Uterus (tissue), 4 donors: Measurements from ENCODE around the gene C14orf132. TPM values are rescaled to one million over a fixed set of nuclear protein-coding genes. Genes with fewer than 3 reads are reported as not detected.
"Not testable (repeated sequence)": the region's sequence is repeated elsewhere in the genome, so short reads cannot be mapped to it uniquely, and the experiment has no call there.

Experiments
- DNase-seq, 2 donors: peaks; one replicate each; pipeline ENCODE4 v3.0.0-alpha.2; 2019 to 2020
- H3K27ac ChIP-seq, 2 donors: fragments of 200-600 bp; sonication (generic); 1 replicate in 1 of 2; 2 replicates in 1 of 2; pipeline ENCODE4 v1.5.1; 2016 to 2018
- H3K27me3 ChIP-seq, 2 donors: fragments of 200-600 bp; sonication (generic); one replicate each; pipeline ENCODE4 v1.5.1; 2018 to 2019; ENCODE audit warnings: control low read depth in 1 of 2
- H3K36me3 ChIP-seq, 2 donors: fragments of 200-600 bp; sonication (generic); one replicate each; pipeline ENCODE4 v1.5.1; 2019; ENCODE audit warnings: control low read depth in 1 of 2
- H3K4me1 ChIP-seq, 2 donors: fragments of 200-600 bp; sonication (generic); one replicate each; pipeline ENCODE4 v1.5.1; 2018 to 2019; ENCODE audit warnings: control low read depth in 1 of 2
- H3K4me3 ChIP-seq, 2 donors: fragments of 200-600 bp; sonication (generic); 1 replicate in 1 of 2; 2 replicates in 1 of 2; pipeline ENCODE4 v1.5.1; 2018 to 2019; ENCODE audit warnings: mild to moderate bottlenecking in 1 of 2
- H3K9me3 ChIP-seq, 2 donors: fragments of 200-600 bp; sonication (generic); one replicate each; pipeline ENCODE4 v1.5.1; 2019; ENCODE audit warnings: control low read depth in 1 of 2
- CTCF ChIP-seq, 4 experiments: fragments of 200-600 bp in 2 of 4; fragments of 450-650 bp in 2 of 4; sonication (generic) in 2 of 4; IDR thresholded peaks; one replicate each; pipeline ENCODE4 v1.5.1; 2016 to 2019; ENCODE audit warnings: antibody characterized with exemption in 4 of 4, mild to moderate bottlenecking in 2 of 4, moderate library complexity in 1 of 4
- POLR2A ChIP-seq, 2 donors: fragments of 450-650 bp; IDR thresholded peaks; one replicate each; pipeline ENCODE4 v1.6.1; 2016; ENCODE audit warnings: antibody characterized with exemption in 2 of 2, mild to moderate bottlenecking in 1 of 2, moderate library complexity in 1 of 2
- intact Hi-C: fragments of 100-400 bp; cut with DNase I; formaldehyde crosslinking; loops from one replicate; pipeline ENCODE4 v1.15.1; 2023; ENCODE audit warnings: low total_unique reads
- total RNA-seq, 4 donors: library from RNA; depleted of rRNA in 3 of 4; stranded (reverse); fragments of >200 nt in 3 of 4; gene quantifications; one replicate each; pipeline versions ENCODE4 v1.1.0 to v1.2.4, GENCODE V29; 2014 to 2023
- donor health status: DM: yes; HTN: yes; CAD: no.

Gene C14orf132
- total RNA-seq, 4 donors from 2014 or later = 10.5 to 60.1 (median 16.0) TPM

- Histone ChIP-seq H3K9me3 (no peaks in the 10 kb centered on the region), H3K27me3 (no peaks in the 10 kb centered on the region), H3K4me3 (no peak overlapping the region), H3K4me1 (peaks cover 0 to 3% of the 10 kb centered on the region in 2 donors), H3K27ac (no peak overlapping the region), H3K36me3 (no peaks in the 10 kb centered on the region)
- no peak for TF ChIP-seq CTCF (IDR thresholded peaks at IDR 0.05)
- no peak for TF ChIP-seq POLR2A (IDR thresholded peaks at IDR 0.05)
- intact Hi-C loops = no loop called here
- DNase-seq = no peak
Observed at GRCh38 chr14:96072076-96072475, 32.9 kb downstream of the C14orf132 start.

- intact Hi-C loops = no loop called here
- Histone ChIP-seq H3K4me3 (no peak overlapping the region), H3K4me1 (peaks cover 0 to 3% of the 10 kb centered on the region in 2 donors), H3K36me3 (no peaks in the 10 kb centered on the region), H3K27ac (no peak overlapping the region), H3K9me3 (no peaks in the 10 kb centered on the region), H3K27me3 (no peaks in the 10 kb centered on the region)
- no peak for DNase-seq
- TF ChIP-seq POLR2A (IDR thresholded peaks at IDR 0.05) (no peak), CTCF (IDR thresholded peaks at IDR 0.05) (no peak)
Observed at GRCh38 chr14:96072746-96073145, 33.6 kb downstream of the C14orf132 start.

GRCh38 chr14:96073260-96074039 lies 34.3 kb downstream of the C14orf132 start:
- H3K27me3 ChIP-seq, intact Hi-C loops, H3K9me3 ChIP-seq, H3K4me1 ChIP-seq, H3K36me3 ChIP-seq, H3K27ac ChIP-seq, DNase-seq, H3K4me3 ChIP-seq: not testable (repeated sequence)

GRCh38 chr14:96077983-96078624 lies 38.9 kb downstream of the C14orf132 start:
- Histone ChIP-seq H3K4me1 (peaks cover 0 to 3% of the 10 kb centered on the region in 2 donors), H3K27me3 (no peaks in the 10 kb centered on the region), H3K4me3 (no peak overlapping the region), H3K9me3 (no peaks in the 10 kb centered on the region), H3K36me3 (no peaks in the 10 kb centered on the region), H3K27ac (no peak overlapping the region)
- TF ChIP-seq CTCF (IDR thresholded peaks at IDR 0.05) (no peak), POLR2A (IDR thresholded peaks at IDR 0.05) (no peak)
- intact Hi-C loops = no loop called here
- no peak for DNase-seq

- DNase-seq = no peak
- TF ChIP-seq CTCF (IDR thresholded peaks at IDR 0.05) (no peak), POLR2A (IDR thresholded peaks at IDR 0.05) (no peak)
- no peak overlapping the region for H3K4me3 ChIP-seq
- intact Hi-C loops = no loop called here
- no peaks in the 10 kb centered on the region for H3K36me3 ChIP-seq
- no peaks in the 10 kb centered on the region for H3K9me3 ChIP-seq
- peaks cover 0 to 3% of the 10 kb centered on the region in 2 donors for H3K4me1 ChIP-seq
- no peak overlapping the region for H3K27ac ChIP-seq
- no peaks in the 10 kb centered on the region for H3K27me3 ChIP-seq
Observed at GRCh38 chr14:96078625-96079016, 39.5 kb downstream of the C14orf132 start.
